ENCODE measurements around the gene TAAR1. TPM values are rescaled to one million over a fixed set of nuclear protein-coding genes. Genes with fewer than 3 reads are reported as not detected.
"Not testable (repeated sequence)": the region's sequence is repeated elsewhere in the genome, so short reads cannot be mapped to it uniquely, and the experiment has no call there.

Gene TAAR1
- total RNA-seq (2022), result not detected in 2 replicates
- Bru-seq, nascent RNA, result not detected
- percentile 54 among the genes with signal in this experiment for BruChase-seq, experiment 1, labeled RNA remaining after a 6-hour chase
- BruChase-seq, experiment 2, labeled RNA remaining after a 2-hour chase, result percentile 48 among the genes with signal in this experiment
- long read RNA-seq, result 0 reads

- intact Hi-C loops (cut with micrococcal nuclease; ENCODE audit: unreplicated experiment), result no loop called here
- Mint-ChIP-seq H3K9me3 (ENCODE audit: low read depth, unreplicated experiment) (no peaks in the 10 kb centered on the region), H3K4me3 (ENCODE audit: low read depth, unreplicated experiment) (no peak within 1 kb of the TSS), H3K27ac (ENCODE audit: unreplicated experiment) (no peak within 1 kb of the TSS), H3K36me3 (ENCODE audit: insufficient read depth, unreplicated experiment) (no peaks in the 10 kb centered on the region), H3K4me1 (ENCODE audit: low read depth, unreplicated experiment) (peaks cover 12% of the 10 kb centered on the region), H3K27me3 (ENCODE audit: unreplicated experiment) (no peaks in the 10 kb centered on the region)
- BruUV-seq (replicated peaks), result no TSS peak
- no peak for DNase-seq
- CTCF ChIA-PET, result interaction anchor here (0.6 kb wide), 1 partner anchor 57 kb away, joined by 4 read pairs; no protein-coding TSS in a partner anchor
- TF ChIP-seq CTCF (IDR thresholded peaks at IDR 0.05; ENCODE audit: unreplicated experiment), result no peak
These were observed at the start of gene TAAR1 for GRCh38 chr6:132659082-132659481. TAAR1 (minus strand) TSS chr6:132659182; CDS start chr6:132646003, 13,179 bp downstream.

GRCh38 chr6:132708771-132709170, 49.8 kb upstream of the TAAR1 start:
- Mint-ChIP-seq H3K4me1 (ENCODE audit: low read depth, unreplicated experiment) (peaks cover 25% of the 10 kb centered on the region), H3K36me3 (ENCODE audit: insufficient read depth, unreplicated experiment) (peaks cover 6% of the 10 kb centered on the region), H3K4me3 (ENCODE audit: low read depth, unreplicated experiment) (no peak overlapping the region), H3K27ac (ENCODE audit: unreplicated experiment) (peak overlapping the region; percentile 14), H3K27me3 (ENCODE audit: unreplicated experiment) (no peaks in the 10 kb centered on the region), H3K9me3 (ENCODE audit: low read depth, unreplicated experiment) (peaks cover 4% of the 10 kb centered on the region)
- TF ChIP-seq CTCF (IDR thresholded peaks at IDR 0.05; ENCODE audit: unreplicated experiment), result no peak
- no peak for DNase-seq
- no TSS peak for BruUV-seq (replicated peaks)
- intact Hi-C loops (cut with micrococcal nuclease; ENCODE audit: unreplicated experiment), result no loop called here
- CTCF ChIA-PET, result no interaction called here

GRCh38 chr6:132708002-132708401, 49.0 kb upstream of the TAAR1 start:
- CTCF ChIA-PET, result no interaction called here
- no peak for TF ChIP-seq CTCF (IDR thresholded peaks at IDR 0.05; ENCODE audit: unreplicated experiment)
- Mint-ChIP-seq H3K4me3 (ENCODE audit: low read depth, unreplicated experiment) (no peak overlapping the region), H3K4me1 (ENCODE audit: low read depth, unreplicated experiment) (peaks cover 20% of the 10 kb centered on the region), H3K27ac (ENCODE audit: unreplicated experiment) (no peak overlapping the region), H3K36me3 (ENCODE audit: insufficient read depth, unreplicated experiment) (peaks cover 6% of the 10 kb centered on the region), H3K9me3 (ENCODE audit: low read depth, unreplicated experiment) (peaks cover 8% of the 10 kb centered on the region), H3K27me3 (ENCODE audit: unreplicated experiment) (no peaks in the 10 kb centered on the region)
- no TSS peak for BruUV-seq (replicated peaks)
- no peak for DNase-seq
- intact Hi-C loops (cut with micrococcal nuclease; ENCODE audit: unreplicated experiment), result no loop called here

- CTCF ChIA-PET; H3K27ac Mint-ChIP-seq (ENCODE audit: unreplicated experiment); H3K4me1 Mint-ChIP-seq (ENCODE audit: low read depth, unreplicated experiment); H3K4me3 Mint-ChIP-seq (ENCODE audit: low read depth, unreplicated experiment); DNase-seq; H3K9me3 Mint-ChIP-seq (ENCODE audit: low read depth, unreplicated experiment); H3K27me3 Mint-ChIP-seq (ENCODE audit: unreplicated experiment); BruUV-seq (replicated peaks); intact Hi-C loops (cut with micrococcal nuclease; ENCODE audit: unreplicated experiment); H3K36me3 Mint-ChIP-seq (ENCODE audit: insufficient read depth, unreplicated experiment): not testable (repeated sequence)
These were observed 47.8 kb upstream of the TAAR1 start for GRCh38 chr6:132706756-132707155.

- DNase-seq, result no peak
These were observed 45.0 kb upstream of the TAAR1 start for GRCh38 chr6:132703936-132704335.

More at GRCh38 chr6:132703936-132704335, 45.0 kb upstream of the TAAR1 start:
- H3K4me1 Mint-ChIP-seq (ENCODE audit: low read depth, unreplicated experiment), result peaks cover 7% of the 10 kb centered on the region
- no peak for TF ChIP-seq CTCF (IDR thresholded peaks at IDR 0.05; ENCODE audit: unreplicated experiment)
- H3K27ac Mint-ChIP-seq (ENCODE audit: unreplicated experiment), result no peak overlapping the region
- no peaks in the 10 kb centered on the region for H3K36me3 Mint-ChIP-seq (ENCODE audit: insufficient read depth, unreplicated experiment)
- BruUV-seq (replicated peaks), result no TSS peak
- no peaks in the 10 kb centered on the region for H3K27me3 Mint-ChIP-seq (ENCODE audit: unreplicated experiment)
- H3K9me3 Mint-ChIP-seq (ENCODE audit: low read depth, unreplicated experiment), result peaks cover 8% of the 10 kb centered on the region
- CTCF ChIA-PET, result interaction anchor here (0.7 to 0.8 kb wide), 2 partner anchors 9 to 97 kb away, joined by 3 read pairs; no protein-coding TSS in a partner anchor
- H3K4me3 Mint-ChIP-seq (ENCODE audit: low read depth, unreplicated experiment), result no peak overlapping the region
- intact Hi-C loops (cut with micrococcal nuclease; ENCODE audit: unreplicated experiment), result no loop called here
